Gastrocnemius medialis (tissue), 4 donors: Measurements from ENCODE around the gene SPRYD3.

Source experiments
- CTCF ChIP-seq, 5 experiments: fragments of 450-650 bp in 3 of 5; fragments of 200-600 bp in 2 of 5; sonication (generic) in 2 of 5; IDR thresholded peaks in 4 of 5; conservative IDR thresholded peaks in 1 of 5; 1 replicate in 4 of 5; 2 replicates in 1 of 5; pipeline ENCODE4 v1.5.1; 2016 to 2019; ENCODE audit warnings: antibody characterized with exemption in 5 of 5, mild to moderate bottlenecking in 3 of 5, moderate library complexity in 3 of 5
- POLR2A ChIP-seq, 2 donors: fragments of 450-650 bp; IDR thresholded peaks; one replicate each; pipeline ENCODE4 v1.6.1; 2017; ENCODE audit warnings: antibody characterized with exemption in 2 of 2, mild to moderate bottlenecking in 2 of 2, moderate library complexity in 2 of 2

- TF ChIP-seq CTCF (IDR thresholded peaks at IDR 0.05 in 4 of 5, conservative IDR thresholded peaks at IDR 0.05 in 1 of 5): no peak
- no peak for TF ChIP-seq POLR2A (IDR thresholded peaks at IDR 0.05)
These were observed 27.2 kb downstream of the SPRYD3 start for GRCh38 chr12:53051881-53052412.
